CD4-positive, alpha-beta T cell treated with Interleukin-2 at 100 ng/mL for 4 hours (primary cell): Measurements from ENCODE around the gene TGFBR3L.
A peak's percentile ranks its signal among the peaks of the same experiment; 100 is the strongest.
"Not testable (repeated sequence)": the region's sequence is repeated elsewhere in the genome, so short reads cannot be mapped to it uniquely, and the experiment has no call there.

ENCODE experiments used
- DNase-seq: peaks from one replicate; pipeline ENCODE4 v3.0.0-alpha.2; 2020; ENCODE audit warnings: low spot score

TGFBR3L gene

DNA sequence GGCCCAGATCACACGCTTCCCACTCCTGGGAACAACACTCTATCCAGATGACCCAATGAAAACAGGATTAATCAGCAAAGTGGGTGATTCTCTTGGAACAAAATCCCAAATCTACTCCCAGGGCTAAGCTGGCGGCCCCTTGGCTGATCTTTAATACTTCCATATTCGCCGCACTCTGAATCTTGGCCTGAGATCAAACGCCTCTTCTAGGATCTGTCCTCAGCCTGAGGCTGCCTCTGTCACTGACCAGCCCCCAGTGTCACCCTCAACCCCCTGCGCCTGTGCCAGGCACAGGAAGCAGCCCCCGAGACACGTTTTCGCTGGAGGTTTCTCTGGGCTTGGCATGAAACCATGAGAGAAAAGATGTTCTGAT is 13.7 kb downstream of the TGFBR3L start:
- DNase-seq, result no peak

DNA sequence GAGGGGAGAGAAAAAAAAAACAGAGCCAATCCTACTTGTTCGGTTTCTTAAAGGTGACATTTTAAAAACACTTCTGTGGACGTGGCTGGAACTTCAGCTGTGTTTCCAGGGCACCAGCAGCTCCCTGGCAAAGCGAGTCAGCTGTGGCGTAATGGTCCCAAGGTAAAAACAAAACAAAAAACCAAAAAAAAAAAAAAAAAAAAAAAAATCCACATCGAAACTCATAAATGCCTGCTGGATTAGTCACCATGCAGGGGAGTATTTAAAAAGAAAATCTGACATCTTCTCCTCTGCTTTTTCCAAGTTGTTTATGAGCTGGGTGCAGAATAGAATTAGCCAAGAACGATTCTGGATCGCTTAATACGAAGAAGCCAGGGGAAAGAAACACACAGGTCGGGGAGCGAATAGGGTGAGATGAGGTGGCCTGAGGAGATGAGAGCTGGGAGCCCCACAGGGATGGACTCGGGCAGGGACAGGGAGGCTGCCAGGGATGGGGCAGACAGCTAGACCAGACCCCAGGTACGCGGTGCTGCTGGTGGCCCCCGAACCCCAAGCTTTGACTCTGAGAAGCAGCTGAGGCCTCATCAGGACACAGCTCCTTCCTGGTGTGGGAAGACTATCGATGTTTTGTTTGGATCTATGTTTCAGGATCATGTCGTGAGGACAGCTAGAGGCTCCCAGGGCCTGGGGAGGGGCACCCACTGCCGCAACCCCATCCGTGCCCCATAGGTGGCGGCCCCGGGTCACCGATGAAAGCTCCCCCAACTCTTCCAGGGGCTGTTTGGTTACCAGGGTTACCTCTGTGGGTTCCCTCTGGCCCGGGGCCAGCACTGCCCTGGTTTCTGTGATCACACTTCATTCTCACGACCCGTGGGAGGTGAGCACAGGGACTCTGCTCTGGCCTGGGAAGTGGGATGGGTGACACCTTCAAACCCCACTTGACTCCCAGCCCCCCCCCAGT is 14.4 kb downstream of the TGFBR3L start:
- DNase-seq, result peak; percentile 83

DNA sequence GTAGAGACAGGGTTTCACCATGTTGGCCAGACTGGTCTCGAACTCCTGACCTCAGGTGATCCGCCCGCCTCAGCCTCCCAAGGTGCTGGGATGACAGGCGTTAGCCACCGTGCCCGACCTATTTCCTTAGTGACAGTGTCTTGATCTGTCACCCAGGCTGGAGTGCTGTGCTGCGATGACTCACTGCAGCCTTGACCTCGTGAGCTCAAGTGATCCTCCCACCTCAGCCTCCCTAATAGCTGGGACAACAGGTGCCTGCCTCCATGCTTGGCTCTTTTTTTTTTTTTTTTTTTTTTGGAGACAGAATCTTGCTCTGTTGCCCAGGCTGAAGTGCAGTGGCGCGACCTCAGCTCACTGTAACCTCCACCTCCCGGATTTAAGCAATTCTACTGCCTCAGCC is 15.4 kb downstream of the TGFBR3L start:
- DNase-seq, result not testable (repeated sequence)

DNA sequence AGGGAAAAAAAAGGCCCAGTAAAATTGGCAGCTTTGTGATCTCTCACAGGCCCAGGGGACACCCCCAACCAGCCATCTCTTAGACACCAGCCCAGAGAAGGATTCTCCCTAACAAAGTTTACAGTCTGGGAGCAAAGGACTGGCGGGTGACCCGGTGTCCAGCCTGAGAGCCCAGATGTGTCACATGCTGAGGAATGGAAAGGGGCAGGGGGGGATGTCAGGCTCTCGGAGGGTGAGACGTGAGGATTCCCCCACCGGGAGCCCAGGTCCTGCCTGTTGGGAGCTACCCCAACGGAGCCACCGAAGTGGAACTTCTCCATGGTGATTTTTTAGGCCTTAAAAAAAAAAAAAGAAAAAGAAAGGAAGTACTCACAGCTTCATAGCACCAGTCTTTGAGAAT is 16.1 kb downstream of the TGFBR3L start:
- DNase-seq, result no peak

DNA sequence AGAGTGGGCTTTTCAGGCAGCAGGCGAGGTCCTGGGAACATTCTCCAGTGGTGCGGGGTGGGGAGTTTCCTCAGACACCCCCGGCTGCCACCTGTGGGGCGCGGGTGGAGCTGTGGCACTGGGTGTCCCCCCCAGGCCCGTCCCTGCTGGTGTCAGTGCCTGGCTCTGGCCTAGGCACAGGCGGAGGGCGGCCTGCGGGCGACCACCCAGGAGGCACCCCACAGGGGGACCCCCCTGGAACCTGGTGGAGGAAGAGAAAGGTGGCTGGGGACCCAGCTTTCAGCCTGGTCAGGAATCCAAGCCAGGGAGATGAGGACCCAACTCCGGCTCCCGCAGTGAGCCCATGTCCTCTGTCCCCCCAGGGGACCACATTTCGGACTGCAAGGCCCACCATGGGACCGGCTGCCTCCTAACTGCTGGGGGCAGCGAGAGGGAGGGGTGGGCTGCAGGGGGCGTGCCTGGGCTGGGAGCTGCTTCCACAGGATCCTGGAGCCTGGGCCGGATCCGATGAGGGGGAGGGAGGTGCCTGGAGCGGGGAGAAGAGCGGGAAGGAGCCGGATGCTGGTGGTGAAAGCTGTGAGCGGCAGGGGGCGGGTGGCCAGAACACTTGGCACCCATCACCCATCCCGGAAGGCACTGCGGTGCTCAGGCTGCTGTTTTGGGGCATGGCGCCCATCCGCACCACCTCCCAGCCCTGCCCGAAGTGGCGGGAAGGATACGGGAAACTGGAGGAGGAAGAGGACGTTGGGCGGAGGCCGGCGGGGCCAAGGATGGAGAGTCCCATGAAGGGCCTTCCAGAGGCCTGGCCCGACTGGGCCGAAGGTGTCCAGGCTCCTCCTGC is 16.8 kb downstream of the TGFBR3L start:
- no peak for DNase-seq

DNA sequence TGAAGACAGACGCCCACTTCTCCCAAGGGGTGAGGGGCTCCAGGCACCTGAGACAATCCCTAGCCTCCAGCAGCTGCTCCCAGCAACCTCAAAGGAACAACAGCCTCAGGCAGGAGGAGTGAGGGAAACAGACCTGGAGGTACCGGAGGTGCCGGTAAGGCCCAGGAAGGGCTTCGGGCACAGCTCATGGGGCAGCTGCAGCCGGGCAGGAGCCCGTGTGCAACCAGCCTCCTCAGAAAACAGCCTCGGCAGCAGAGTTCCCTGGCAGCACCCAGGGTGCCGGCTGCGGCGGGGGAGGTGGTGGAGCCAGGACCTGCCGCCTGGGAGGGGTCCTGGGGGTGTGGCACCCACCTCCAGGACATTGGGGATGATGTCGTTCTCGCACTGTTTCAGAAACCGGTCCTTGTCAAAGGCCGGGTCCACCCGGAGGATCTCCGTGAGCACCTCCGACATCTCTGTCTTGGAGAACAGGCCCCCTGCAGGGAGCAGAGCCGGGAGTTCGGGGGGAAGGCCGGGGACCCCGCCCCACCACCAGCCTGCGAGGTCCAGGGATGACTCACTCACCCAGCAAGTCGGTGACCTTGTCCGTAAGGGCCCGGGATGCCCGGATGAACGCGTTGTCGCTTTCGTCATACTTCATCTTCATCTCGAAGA is 17.8 kb downstream of the TGFBR3L start:
- DNase-seq, result no peak

DNA sequence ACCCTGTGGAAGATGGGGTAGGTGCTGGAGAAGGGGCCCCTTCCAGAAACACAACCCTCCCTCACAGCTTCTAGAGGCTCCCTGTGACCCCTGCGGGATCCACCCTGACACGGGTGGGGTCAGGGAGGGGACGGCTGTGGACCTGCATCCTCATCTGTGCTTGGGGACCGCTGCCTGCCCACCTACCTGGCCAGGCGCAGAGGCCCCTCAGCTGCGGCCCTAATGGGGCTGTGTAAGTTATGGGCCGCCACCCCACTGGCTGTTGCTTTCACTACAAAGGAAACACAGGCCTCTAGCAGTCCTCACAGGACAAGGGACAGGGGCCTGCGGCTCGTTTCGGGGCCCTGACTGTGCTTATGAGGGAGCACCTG is 18.3 kb downstream of the TGFBR3L start:
- no peak for DNase-seq

DNA sequence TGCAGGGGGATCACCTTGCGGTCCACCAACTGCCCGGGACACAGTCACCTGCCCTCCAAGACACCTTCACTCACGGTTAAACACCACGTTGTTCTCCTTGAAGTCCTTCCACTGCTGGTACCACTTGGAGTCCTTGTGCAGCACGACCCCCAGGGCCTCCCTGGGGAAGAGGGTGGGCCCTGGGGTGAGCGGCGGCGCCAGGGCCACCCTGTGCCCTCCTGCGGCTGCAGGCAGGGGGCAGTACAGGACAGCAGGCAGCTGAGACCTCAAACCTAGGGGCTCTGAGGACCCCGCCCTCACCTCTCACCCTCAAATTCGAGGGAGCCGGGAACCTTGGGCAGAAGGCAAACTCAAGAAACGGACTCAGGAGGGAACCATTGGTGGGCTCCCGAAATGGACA is 18.8 kb downstream of the TGFBR3L start:
- DNase-seq, result no peak

DNA sequence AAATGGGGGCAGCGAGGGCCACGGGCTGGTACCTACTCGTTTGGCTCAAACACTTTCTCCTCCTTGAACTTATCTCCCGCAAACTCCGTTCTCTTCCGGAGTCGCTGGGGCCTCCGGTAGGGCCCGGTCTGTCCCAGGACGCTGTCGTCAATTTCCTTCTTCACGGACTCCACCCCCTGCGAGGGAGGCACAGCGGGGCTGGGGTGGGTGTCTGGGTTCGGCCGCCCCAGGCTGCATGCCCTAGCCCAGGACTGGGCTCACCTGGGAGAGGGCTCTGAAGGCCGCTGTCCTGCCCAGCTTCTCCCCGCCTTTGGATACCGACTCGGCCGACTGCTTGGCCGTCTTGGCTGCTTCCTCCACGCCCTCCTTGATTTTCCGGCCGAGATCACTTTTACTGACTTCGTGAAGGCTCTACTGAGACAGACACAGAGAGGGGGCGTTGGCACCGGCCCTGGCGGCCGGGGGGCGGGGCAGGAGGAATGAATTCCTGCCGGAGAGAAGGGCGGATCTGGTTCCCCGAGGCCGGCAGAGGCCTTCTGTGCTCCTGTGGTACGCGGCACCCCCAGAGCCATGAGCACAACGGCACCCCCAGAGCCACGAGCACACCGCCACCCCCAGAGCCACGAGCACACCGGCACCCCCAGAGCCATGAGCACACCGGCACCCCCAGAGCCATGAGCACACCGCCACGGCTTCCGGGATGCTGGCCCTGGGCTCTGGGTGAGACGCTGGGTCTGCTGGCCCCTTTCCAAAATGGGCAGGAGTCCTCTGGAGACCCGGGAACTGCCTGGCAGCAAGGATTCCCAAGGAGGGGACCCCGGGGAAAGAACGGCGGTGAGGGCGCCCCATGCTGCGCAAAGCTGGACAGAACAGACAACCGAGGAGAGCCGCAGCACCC is 19.4 kb downstream of the TGFBR3L start:
- DNase-seq, result no peak

DNA sequence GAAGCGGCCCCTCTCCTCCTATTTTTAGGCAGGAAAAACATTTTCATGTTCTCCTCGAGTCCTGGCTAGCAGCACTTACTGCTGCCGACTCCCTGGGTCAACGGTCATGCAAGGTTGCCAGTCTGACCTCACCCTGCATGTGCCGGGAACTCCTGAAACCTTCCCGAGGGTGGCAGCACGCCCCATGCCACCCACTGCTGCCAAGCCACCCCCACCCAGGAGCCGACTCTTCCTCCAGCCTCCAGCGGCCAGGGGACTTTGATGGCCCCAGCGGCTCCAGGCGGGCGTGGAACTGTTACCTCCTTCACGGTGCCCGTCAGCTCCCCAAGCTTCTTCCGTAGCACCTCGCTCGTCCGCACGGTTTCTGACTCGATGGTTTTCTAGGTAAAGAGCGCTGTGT is 20.1 kb downstream of the TGFBR3L start:
- no peak for DNase-seq

DNA sequence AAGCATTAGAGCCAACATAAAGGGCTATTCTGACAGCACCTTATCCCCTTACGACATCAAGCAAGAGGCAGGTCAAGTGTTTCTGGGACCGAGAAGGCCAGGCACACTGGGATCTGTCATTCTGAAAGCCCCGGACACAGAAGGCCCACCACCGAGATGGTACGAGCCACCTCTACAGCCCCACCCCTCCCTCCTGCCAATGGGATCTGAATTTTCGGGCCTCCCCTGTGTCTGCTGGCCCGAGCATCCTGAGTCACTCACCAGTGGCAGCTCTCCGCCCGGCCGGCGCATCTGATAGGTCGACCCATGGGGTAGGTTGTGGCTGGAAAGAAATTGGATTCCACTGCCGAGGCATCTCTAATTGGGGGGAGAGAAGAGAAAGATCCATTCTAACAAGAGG is 26.2 kb downstream of the TGFBR3L start:
- no peak for DNase-seq

DNA sequence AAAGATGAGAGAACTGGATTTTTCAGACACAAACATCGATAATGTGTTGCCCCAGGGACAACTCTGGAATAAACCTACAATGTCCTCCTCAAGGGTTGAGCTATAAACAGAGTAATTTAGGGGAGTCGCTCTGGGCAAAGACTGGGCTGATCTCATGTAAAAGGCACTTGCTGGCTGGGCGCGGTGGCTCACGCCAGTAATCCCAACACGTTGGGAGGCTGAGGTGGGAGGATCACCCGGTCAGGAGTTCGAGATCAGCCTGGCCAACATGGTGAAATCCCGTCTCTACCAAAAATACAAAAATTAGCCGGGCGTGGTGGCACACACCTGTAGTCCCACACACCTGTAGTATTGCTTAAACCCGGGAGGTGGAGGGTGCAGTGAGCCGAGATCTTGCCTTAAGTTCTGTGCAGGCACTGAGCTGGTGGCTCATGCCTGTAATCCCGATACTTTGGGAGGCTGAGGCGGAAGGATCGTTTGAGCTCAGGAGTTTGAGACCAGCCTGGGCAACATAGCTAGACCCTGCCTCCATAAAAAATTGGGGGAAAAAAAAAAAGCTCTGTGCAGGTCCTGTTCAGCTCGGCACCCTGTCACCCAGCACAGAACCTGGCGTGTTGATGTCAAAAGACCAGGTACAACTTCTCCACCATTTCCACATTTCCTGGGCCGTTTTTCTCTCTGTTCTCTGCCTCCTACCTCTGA is 27.4 kb downstream of the TGFBR3L start:
- DNase-seq, result no peak

DNA sequence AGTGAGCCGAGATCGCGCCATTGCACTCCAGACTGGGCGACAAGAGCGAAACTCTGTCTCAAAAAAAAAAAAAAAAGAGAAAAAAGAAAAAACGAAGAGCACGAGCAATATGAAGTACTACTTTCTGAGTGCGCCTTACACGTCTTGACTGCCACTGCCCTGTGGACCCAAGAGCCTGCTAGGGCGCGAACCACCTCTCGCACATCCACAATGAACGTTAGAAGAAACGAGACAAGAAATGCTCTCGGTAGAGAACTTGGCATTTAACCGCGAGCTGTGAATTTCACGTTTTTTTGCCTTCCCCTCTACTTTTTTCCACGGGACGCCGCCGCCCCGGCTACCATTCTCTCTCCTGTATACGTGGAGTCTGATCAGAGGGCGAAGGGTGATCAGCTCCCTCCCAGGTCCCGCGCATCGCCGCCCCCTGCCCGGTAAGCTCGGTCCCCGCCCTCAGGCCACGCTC is 28.4 kb downstream of the TGFBR3L start:
- no peak for DNase-seq

DNA sequence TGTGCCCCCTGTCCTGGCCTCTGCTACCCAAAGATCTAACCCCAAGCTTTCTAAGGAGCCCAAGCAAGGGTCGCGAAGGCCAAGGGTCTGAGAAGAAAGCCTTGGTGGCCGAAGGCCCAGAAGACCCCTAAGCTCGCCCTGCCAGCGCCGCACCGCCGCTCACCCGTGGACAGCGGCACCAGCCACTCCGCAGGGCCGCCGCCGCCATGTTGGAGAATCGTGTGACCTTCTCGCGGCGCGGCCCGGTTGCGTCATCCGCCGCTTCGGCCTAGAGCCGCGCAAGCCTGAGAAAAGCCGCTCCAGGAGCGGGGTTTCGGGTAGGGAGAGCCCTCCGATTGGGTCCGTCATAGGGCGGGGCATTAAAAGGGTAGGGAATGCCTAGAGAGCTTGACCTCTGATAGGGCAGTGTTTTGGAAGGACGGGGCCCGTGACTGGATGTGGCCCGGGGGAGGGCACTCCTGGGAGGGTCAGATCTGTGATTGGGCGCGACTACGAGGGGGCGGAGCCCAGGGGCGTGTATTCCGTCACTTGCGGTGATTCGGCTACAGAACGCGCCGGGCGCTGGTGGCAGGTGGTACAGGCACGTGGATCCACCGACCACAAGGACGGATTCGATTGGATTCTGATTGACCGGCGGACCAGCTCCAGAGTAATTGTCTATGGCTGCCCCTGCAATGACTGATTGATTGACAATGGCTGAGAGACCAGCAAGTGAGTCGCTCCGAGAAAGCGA is 29.0 kb downstream of the TGFBR3L start, which contains the start of gene TIMM44:
TIMM44 (minus strand) TSS at position 223 of the 733 bp plus-strand sequence; CDS start at position 208, 15 bp downstream.
- peak; percentile 99 for DNase-seq

DNA sequence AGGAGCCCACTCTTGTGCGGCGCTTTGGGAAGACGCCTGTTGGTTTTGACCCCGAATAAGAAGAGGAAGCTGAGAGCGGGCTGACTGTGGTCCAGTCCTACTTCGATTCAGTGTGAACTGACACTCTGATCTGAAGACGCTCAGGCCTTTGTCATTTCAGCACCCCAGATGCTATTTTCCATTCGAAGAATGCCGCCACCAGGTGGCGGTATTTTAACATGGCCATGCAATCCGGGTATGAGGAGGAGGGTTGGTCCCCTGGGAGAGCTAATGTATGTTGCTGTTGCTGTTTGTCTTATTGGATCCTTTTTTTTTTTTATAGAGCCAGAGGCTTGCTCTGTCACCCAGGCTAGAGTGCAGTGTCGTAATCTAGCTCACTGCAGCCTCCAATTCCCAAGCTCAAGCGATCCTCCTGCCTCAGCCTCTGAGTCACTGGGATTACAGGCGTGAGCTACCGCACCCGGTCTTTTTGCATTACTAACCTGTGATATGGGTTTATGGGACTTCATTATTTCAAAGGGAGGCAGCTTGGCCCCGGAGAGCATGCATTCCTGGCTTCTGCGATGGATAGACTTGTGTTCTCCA is 29.6 kb downstream of the TGFBR3L start:
- peak; percentile 88 for DNase-seq

DNA sequence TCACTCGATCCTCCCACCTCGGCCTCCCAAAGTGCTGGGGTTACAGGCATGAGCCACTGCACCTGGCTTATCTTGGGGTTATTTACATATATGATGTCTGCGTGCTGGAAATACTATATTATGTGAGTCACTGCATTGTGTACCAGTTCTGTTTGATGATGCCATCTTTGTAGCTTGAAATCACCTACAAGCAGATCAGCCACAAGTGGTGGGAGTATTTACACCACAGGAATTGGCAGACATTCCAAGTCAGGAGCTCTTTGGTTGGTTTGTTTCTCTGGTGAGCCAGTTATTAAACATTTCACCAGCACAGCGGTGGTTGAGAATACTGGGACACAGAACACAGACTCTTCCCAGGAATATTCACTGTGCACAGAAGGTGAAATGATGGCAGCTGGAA is 33.3 kb downstream of the TGFBR3L start:
- no peak for DNase-seq

DNA sequence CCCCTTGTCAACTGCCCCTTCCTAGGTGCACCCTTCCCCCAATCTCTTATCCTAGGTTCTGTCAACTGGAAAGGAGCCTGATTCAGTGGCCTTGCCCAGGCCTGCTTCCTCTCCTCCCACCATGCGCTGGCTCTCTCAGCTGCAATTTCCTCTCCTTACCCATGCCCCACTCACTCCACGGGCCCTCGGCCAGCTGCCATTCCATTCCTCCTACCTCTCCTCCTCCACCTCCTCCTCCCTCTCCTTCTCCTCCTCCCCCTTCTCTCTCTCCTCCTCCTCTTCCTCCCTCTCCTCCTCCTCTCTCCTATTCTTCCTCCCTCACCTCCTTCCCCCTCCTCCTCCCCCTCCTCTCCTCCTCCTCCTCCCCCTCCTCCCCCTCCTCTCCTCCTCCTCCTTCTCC is 38.4 kb downstream of the TGFBR3L start:
- no peak for DNase-seq

DNA sequence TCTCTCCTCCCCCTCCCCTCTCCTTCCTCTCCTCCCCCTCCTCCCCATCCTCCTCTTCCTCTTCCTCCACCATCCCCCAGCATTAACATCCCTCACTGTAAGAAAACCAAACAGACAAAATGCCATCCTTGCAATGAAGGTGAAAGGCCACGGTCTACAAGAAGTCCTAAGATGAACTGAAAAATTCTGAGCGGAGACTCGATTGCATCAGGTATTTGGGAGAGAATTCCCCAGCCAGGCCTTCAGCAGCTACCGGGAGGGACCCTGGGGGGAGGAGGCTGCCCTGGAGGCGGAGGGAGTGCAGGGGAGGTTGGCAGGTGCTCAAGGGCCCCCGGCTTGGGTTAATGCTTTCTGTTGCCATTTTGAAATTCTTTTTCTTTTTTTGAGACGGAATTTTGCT is 38.9 kb downstream of the TGFBR3L start:
- DNase-seq, result no peak

DNA sequence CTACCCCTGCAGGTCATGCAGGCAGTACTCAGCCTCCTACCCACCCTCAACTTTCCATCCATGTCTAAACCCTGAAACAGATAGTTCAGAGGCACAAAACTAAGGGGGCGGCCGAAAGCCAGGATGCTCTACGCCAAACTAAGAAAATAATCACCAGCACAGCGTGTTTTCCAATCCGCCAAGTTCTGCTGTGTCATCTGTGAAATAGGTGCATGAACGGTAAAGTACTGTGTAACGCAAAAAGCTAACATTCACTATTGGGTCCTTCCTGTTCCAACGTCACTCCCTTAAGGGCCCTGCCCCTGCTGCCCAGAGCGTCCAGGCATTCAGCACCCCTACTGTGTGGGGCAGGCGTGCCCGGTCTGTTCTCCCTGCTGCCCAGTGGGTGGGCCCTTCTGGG is 41.1 kb downstream of the TGFBR3L start:
- DNase-seq, result no peak

DNA sequence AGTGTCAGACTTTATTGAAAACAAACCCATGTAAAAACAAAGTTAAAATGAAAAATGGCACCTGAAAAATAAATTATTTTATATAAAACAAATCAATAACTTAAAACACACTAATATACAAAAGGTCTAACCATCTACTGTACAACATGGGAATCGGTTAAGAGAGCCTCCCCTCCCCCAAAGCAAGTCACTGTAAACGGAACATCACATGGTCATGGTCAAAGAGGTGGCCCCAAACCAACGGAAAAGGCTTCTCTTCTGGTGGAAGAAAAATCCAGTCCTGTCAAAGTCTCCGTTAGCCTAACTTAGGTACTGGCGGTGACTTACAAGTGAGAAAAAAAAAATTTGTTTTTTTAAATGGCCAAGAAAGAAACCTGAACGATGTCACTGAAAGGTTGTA is 44.6 kb downstream of the TGFBR3L start:
- DNase-seq, result no peak
